IMR-90 (cell line): ENCODE measurements around the gene NDEL1. TPM values are rescaled to one million over a fixed set of nuclear protein-coding genes. Genes with fewer than 3 reads are reported as not detected.

Source experiments
- ATAC-seq: fragments of 200-7000 bp; cut with Tn5 transposase; 2 replicates; pipeline ENCODE4 v1.9.1; 2020; ENCODE audit warnings: low read depth, mild to moderate bottlenecking, moderate library complexity
- BruUV-seq: library from RNA; stranded (reverse); fragments of 400-500 nt; replicated peaks from 2 replicates; lab custom pipeline; 2021; lab: Mats Ljungman, UMichigan
- CTCF ChIA-PET: fragments of 300-600 bp; formaldehyde crosslinking; extraction: SDS; loops from one replicate; lab custom pipeline; 2021; ENCODE audit warnings: antibody characterized with exemption; lab: Yijun Ruan, JAX
- POLR2A ChIA-PET: fragments of 300-600 bp; sonication (Branson Sonifier 250); formaldehyde crosslinking; loops from one replicate; lab custom pipeline; 2022; ENCODE audit warnings: antibody characterized with exemption; ENCODE audit not compliant: unreplicated experiment; lab: Charles Lee
- DNase-seq: peaks from one replicate; pipeline ENCODE4 v3.0.0; 2013
- H2AFZ ChIP-seq: replicated peaks from 2 replicates; pipeline ENCODE3; 2013; ENCODE audit warnings: low read length, mild to moderate bottlenecking; ENCODE audit not compliant: poor library complexity
- H2AK5ac ChIP-seq: 2 replicates; pipeline ENCODE4 v1.6.1; 2013; ENCODE audit warnings: low read depth, low read length, inconsistent platforms
- H2AK9ac ChIP-seq: replicated peaks from 2 replicates; pipeline ENCODE3; 2013; ENCODE audit warnings: mild to moderate bottlenecking, low read depth, low read length, moderate library complexity; ENCODE audit not compliant: poor library complexity
- H2BK120ac ChIP-seq: 2 replicates; pipeline ENCODE4 v1.6.1; 2013; ENCODE audit warnings: low read depth, low read length, inconsistent platforms
- H2BK15ac ChIP-seq: 3 replicates; pipeline ENCODE4 v1.6.1; 2013; ENCODE audit warnings: low read depth, low read length, inconsistent platforms
- H2BK20ac ChIP-seq: 2 replicates; pipeline ENCODE4 v1.6.1; 2013; ENCODE audit warnings: low read depth, mild to moderate bottlenecking, inconsistent platforms, low read length, moderate library complexity
- H2BK5ac ChIP-seq: 2 replicates; pipeline ENCODE4 v1.6.1; 2013; ENCODE audit warnings: mild to moderate bottlenecking, low read depth, low read length, inconsistent platforms; ENCODE audit not compliant: poor library complexity, severe bottlenecking
- H3K14ac ChIP-seq: replicated peaks from 2 replicates; pipeline ENCODE4 v1.6.1; 2013; ENCODE audit warnings: low read depth, low read length, inconsistent platforms
- H3K18ac ChIP-seq: 2 replicates; pipeline ENCODE4 v1.6.1; 2013; ENCODE audit warnings: low read depth, low read length, control low read depth
- H3K23ac ChIP-seq: 2 replicates; pipeline ENCODE4 v1.6.1; 2013; ENCODE audit warnings: low read depth, low read length, inconsistent platforms
- H3K27ac ChIP-seq: 2 replicates; pipeline ENCODE4 v1.5.1; 2013; ENCODE audit warnings: mild to moderate bottlenecking, control low read depth, low read length; ENCODE audit not compliant: insufficient read depth
- H3K27me3 ChIP-seq: 2 replicates; pipeline ENCODE4 v1.6.1; 2013; ENCODE audit warnings: low read length; ENCODE audit not compliant: control insufficient read depth, insufficient read depth
- H3K36me3 ChIP-seq: 2 replicates; pipeline ENCODE4 v1.6.1; 2013; ENCODE audit warnings: low read length, mixed read lengths; ENCODE audit not compliant: control insufficient read depth, insufficient read depth
- H3K4ac ChIP-seq: 2 replicates; pipeline ENCODE4 v1.6.1; 2013; ENCODE audit warnings: low read depth, low read length, inconsistent platforms
- H3K4me1 ChIP-seq: 2 replicates; pipeline ENCODE4 v1.6.1; 2013; ENCODE audit warnings: low read length, mixed read lengths; ENCODE audit not compliant: control insufficient read depth, insufficient read depth
- H3K4me2 ChIP-seq: 2 replicates; pipeline ENCODE4 v1.6.1; 2013; ENCODE audit warnings: low read depth, mild to moderate bottlenecking, control low read depth, low read length, moderate library complexity
- H3K4me3 ChIP-seq: 2 replicates; pipeline ENCODE4 v1.5.1; 2013; ENCODE audit warnings: low read depth, mild to moderate bottlenecking, control low read depth, low read length, moderate library complexity; ENCODE audit not compliant: insufficient read depth
- H3K56ac ChIP-seq: 2 replicates; pipeline ENCODE4 v1.6.1; 2013; ENCODE audit warnings: low read length, inconsistent platforms; ENCODE audit not compliant: insufficient read depth; ENCODE audit errors: extremely low read depth
- H3K79me1 ChIP-seq, 2 experiments: 2 replicates each; pipeline ENCODE4 v1.6.1; 2013; ENCODE audit warnings: low read length in 2 of 2, inconsistent platforms in 1 of 2, low read depth in 1 of 2
- H3K9ac ChIP-seq: 2 replicates; pipeline ENCODE4 v1.6.1; 2013; ENCODE audit warnings: low read depth, low read length, control low read depth
- H3K9me1 ChIP-seq: 2 replicates; pipeline ENCODE4 v1.6.1; 2013; ENCODE audit warnings: low read length, inconsistent platforms; ENCODE audit not compliant: insufficient read depth
- H3K9me3 ChIP-seq: 2 replicates; pipeline ENCODE4 v1.6.1; 2013; ENCODE audit warnings: low read length; ENCODE audit not compliant: control insufficient read depth, insufficient read depth
- H4K20me1 ChIP-seq: 2 replicates; pipeline ENCODE4 v1.6.1; 2013; ENCODE audit warnings: low read length, inconsistent platforms; ENCODE audit not compliant: insufficient read depth
- H4K5ac ChIP-seq: 2 replicates; pipeline ENCODE4 v1.6.1; 2013; ENCODE audit warnings: mild to moderate bottlenecking, low read depth, low read length, control low read depth
- H4K8ac ChIP-seq, 2 experiments: 2 replicates each; pipeline ENCODE4 v1.6.1; 2013; ENCODE audit warnings: low read depth in 2 of 2, low read length in 2 of 2, control low read depth in 1 of 2, inconsistent platforms in 1 of 2
- H4K91ac ChIP-seq: 2 replicates; pipeline ENCODE4 v1.6.1; 2013; ENCODE audit warnings: low read depth, low read length, inconsistent platforms; ENCODE audit not compliant: insufficient read depth
- BHLHE40 ChIP-seq: fragments of 150-350 bp; IDR thresholded peaks from 2 replicates; pipeline ENCODE4 v1.6.1; 2016; ENCODE audit warnings: mild to moderate bottlenecking, low read depth, low read length
- MAZ ChIP-seq: IDR thresholded peaks from 2 replicates; pipeline ENCODE4 v1.6.1; 2012; ENCODE audit warnings: low read depth, mild to moderate bottlenecking, low read length, improper control_type of control experiment, moderate library complexity, borderline replicate concordance
- RAD21 ChIP-seq: IDR thresholded peaks from 2 replicates; pipeline ENCODE4 v1.6.1; 2012; ENCODE audit warnings: low read length, improper control_type of control experiment
- RCOR1 ChIP-seq: IDR thresholded peaks from 2 replicates; pipeline ENCODE4 v1.6.1; 2012; ENCODE audit warnings: mild to moderate bottlenecking, low read length, improper control_type of control experiment; ENCODE audit not compliant: insufficient replicate concordance
- USF2 ChIP-seq: fragments of 150-350 bp; IDR thresholded peaks from 2 replicates; pipeline ENCODE4 v1.6.1; 2017; ENCODE audit warnings: mild to moderate bottlenecking, antibody characterized with exemption, low read length, low read depth
- WGBS, 2 experiments: methylation state at CpG; one replicate each; pipeline versions ENCODE4 v1.1.5 to v1.1.7; 2013; ENCODE audit warnings: missing lambda C conversion rate in 2 of 2; ENCODE audit not compliant: insufficient read length in 1 of 2; ENCODE audit errors: extremely low coverage in 2 of 2; 5-methylcytosine and 5-hydroxymethylcytosine counted together
- dilution Hi-C: fragments of 300-500 bp; cut with HindIII; formaldehyde crosslinking; loops from one replicate; pipeline ENCODE4 v1.14.3; 2018; ENCODE audit warnings: low sequenced_read_pairs; ENCODE audit not compliant: unreplicated experiment
- in situ Hi-C: fragments of 300-500 bp; cut with MboI; formaldehyde crosslinking; loops from 3 replicates; pipeline ENCODE4 v1.14.3; 2019; ENCODE audit warnings: low sequenced_read_pairs, inconsistent platforms, mixed read lengths
- intact Hi-C: fragments of 100-400 bp; cut with micrococcal nuclease; formaldehyde crosslinking; loops from 2 replicates; pipeline ENCODE4 v1.10.0; 2022
- polyA plus RNA-seq, 3 experiments: library from polyadenylated mRNA; depleted of rRNA; stranded (reverse); fragments of >200 nt; gene quantifications; 2 replicates each; pipeline ENCODE4 v1.2.3, GENCODE V29; 2012; ENCODE audit warnings: low replicate concordance in 1 of 3
- total RNA-seq: library from RNA; depleted of rRNA; stranded (reverse); fragments of >200 nt; gene quantifications from 2 replicates; pipeline ENCODE4 v1.2.3, GENCODE V29; 2012

Gene NDEL1
- total and polyA plus RNA-seq, 2 of the 4 experiments (the other 2 are of a cell fraction), result 28.9 to 95.6 TPM

DNA sequence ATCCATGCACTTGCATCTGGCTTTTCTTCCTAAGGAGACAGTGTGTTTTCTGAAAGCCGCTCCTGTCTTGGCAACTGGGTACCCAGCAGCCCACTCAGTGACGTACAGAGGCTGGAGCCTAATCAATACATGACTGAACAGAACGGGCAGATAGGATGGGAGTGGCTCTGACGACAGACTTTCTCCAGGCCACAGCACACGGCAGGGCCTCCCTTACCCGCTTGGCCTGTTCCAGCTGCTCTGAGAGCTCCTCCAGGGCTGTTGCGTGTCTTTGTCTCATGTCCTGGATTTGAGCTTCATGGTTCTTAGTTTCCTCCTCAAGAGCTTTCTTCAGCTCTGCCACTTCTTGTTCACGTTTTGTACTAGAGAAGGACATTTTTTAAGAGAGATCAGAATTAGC is 64.9 kb downstream of the NDEL1 start:
- Histone ChIP-seq H3K9me3 (no peaks in the 10 kb centered on the region), H4K5ac (no peak overlapping the region), H3K4me2 (no peak overlapping the region), H4K91ac (no peak overlapping the region), H3K27ac (no peak overlapping the region), H3K23ac (no peak overlapping the region), H3K18ac (no peak overlapping the region), H2BK20ac (no peak overlapping the region), H2AK9ac (no peak overlapping the region), H3K4me3 (no peak overlapping the region), H3K14ac (no peak overlapping the region), H4K20me1 (no peaks in the 10 kb centered on the region; the same call in 1 of the 2 replicates), H3K79me1 (no peaks in the 10 kb centered on the region; a peak in 2 of 4 replicates), H3K9ac (no peak overlapping the region), H3K4me1 (peaks cover 2% of the 10 kb centered on the region; the same call in 1 of the 2 replicates), H3K27me3 (no peaks in the 10 kb centered on the region), H2BK120ac (no peak overlapping the region), H4K8ac (no peak overlapping the region), H2AK5ac (no peak overlapping the region), H3K4ac (no peak overlapping the region), H2BK5ac (no peak overlapping the region), H2AFZ (no peak overlapping the region), H3K56ac (no peak overlapping the region), H3K36me3 (peaks cover 53% of the 10 kb centered on the region), H3K9me1 (no peaks in the 10 kb centered on the region; the same call in 1 of the 2 replicates), H2BK15ac (no peak overlapping the region)
- dilution Hi-C loops (no loop called here), in situ Hi-C loops (no loop called here), intact Hi-C loops (no loop called here)
- WGBS, 2 experiments, result 93% methylated on average over 5 of the region's 8 CpGs; no CpG with 5 or more reads in 1 of the 2 experiments
- no peak for TF ChIP-seq RAD21
- no peak for TF ChIP-seq USF2
- TF ChIP-seq RCOR1, result no peak
- no peak for TF ChIP-seq BHLHE40
- TF ChIP-seq MAZ, result no peak
- ATAC-seq (no peak), DNase-seq (no peak)
- no TSS peak for BruUV-seq
- ChIA-PET CTCF (no interaction called here), POLR2A (no interaction called here)
